ENCODE data around the gene ABCC6. TPM values are rescaled to one million over a fixed set of nuclear protein-coding genes. Genes with fewer than 3 reads are reported as not detected.
"Not testable (repeated sequence)": the region's sequence is repeated elsewhere in the genome, so short reads cannot be mapped to it uniquely, and the experiment has no call there.

The ABCC6 gene
- total RNA-seq, 1 donor from 2014 or later: 0.08 TPM

- ATAC-seq: not testable (repeated sequence)
Measured at GRCh38 chr16:16221382-16221781, 1.9 kb downstream of the ABCC6 start.

GRCh38 chr16:16220449-16220848 is 2.8 kb downstream of the ABCC6 start:
- not testable (repeated sequence) for ATAC-seq

GRCh38 chr16:16218787-16219186 is 4.5 kb downstream of the ABCC6 start:
- ATAC-seq: not testable (repeated sequence)

GRCh38 chr16:16218349-16218748 is 4.9 kb downstream of the ABCC6 start:
- ATAC-seq: not testable (repeated sequence)

GRCh38 chr16:16213863-16214293 is 9.4 kb downstream of the ABCC6 start:
- ATAC-seq: peak; percentile 81

GRCh38 chr16:16211404-16211803 is 11.9 kb downstream of the ABCC6 start:
- ATAC-seq: not testable (repeated sequence)

GRCh38 chr16:16208461-16208860 is 14.8 kb downstream of the ABCC6 start:
- not testable (repeated sequence) for ATAC-seq

GRCh38 chr16:16207787-16208334 is 15.4 kb downstream of the ABCC6 start:
- peak; percentile 74 for ATAC-seq

- ATAC-seq: not testable (repeated sequence)
Measured at GRCh38 chr16:16207097-16207786, 16.1 kb downstream of the ABCC6 start.

- not testable (repeated sequence) for ATAC-seq
Measured at GRCh38 chr16:16205864-16206263, 17.4 kb downstream of the ABCC6 start.

GRCh38 chr16:16204552-16204951 is 18.7 kb downstream of the ABCC6 start:
- not testable (repeated sequence) for ATAC-seq

- not testable (repeated sequence) for ATAC-seq
Measured at GRCh38 chr16:16203494-16203893, 19.8 kb downstream of the ABCC6 start.

GRCh38 chr16:16202400-16203143 is 20.7 kb downstream of the ABCC6 start:
- ATAC-seq: not testable (repeated sequence)

GRCh38 chr16:16201880-16202279 is 21.4 kb downstream of the ABCC6 start:
- not testable (repeated sequence) for ATAC-seq

- not testable (repeated sequence) for ATAC-seq
Measured at GRCh38 chr16:16200391-16200790, 22.9 kb downstream of the ABCC6 start.

GRCh38 chr16:16199428-16199827 is 23.9 kb downstream of the ABCC6 start:
- not testable (repeated sequence) for ATAC-seq

- no peak for ATAC-seq
Measured at GRCh38 chr16:16197966-16198365, 25.3 kb downstream of the ABCC6 start.

- no peak for ATAC-seq
Measured at GRCh38 chr16:16197331-16197730, 26.0 kb downstream of the ABCC6 start.

- no peak for ATAC-seq
Measured at GRCh38 chr16:16196099-16196498, 27.2 kb downstream of the ABCC6 start.

- no peak for ATAC-seq
Measured at GRCh38 chr16:16191493-16192167, 31.7 kb downstream of the ABCC6 start.

- not testable (repeated sequence) for ATAC-seq
Measured at GRCh38 chr16:16190966-16191365, 32.3 kb downstream of the ABCC6 start.

- no peak for ATAC-seq
Measured at GRCh38 chr16:16190546-16190945, 32.7 kb downstream of the ABCC6 start.

GRCh38 chr16:16189842-16190241 is 33.5 kb downstream of the ABCC6 start:
- ATAC-seq: no peak
